ENCODE measurements around the gene CPNE1.
"Not testable (repeated sequence)": the region's sequence is repeated elsewhere in the genome, so short reads cannot be mapped to it uniquely, and the experiment has no call there.

The CPNE1 gene

GRCh38 chr20:35664466-35665206, at the start of gene CPNE1, which contains the start of gene RBM12:
Gene CPNE1, minus strand, starts transcription at chr20:35664900. Its CDS starts 31,977 bp downstream, at chr20:35632923.
Gene RBM12, minus strand, starts transcription at chr20:35664900. Its CDS starts 9,578 bp downstream, at chr20:35655322.
- DNase-seq = peak; percentile 88

- no peak for DNase-seq
Observed at GRCh38 chr20:35714127-35714526, 49.4 kb upstream of the CPNE1 start.

- DNase-seq = peak; percentile 22
Observed at GRCh38 chr20:35713120-35713519, 48.4 kb upstream of the CPNE1 start.

- no peak for DNase-seq
Observed at GRCh38 chr20:35711588-35712209, 47.0 kb upstream of the CPNE1 start.

- DNase-seq = no peak
Observed at GRCh38 chr20:35710884-35711587, 46.3 kb upstream of the CPNE1 start.

- no peak for DNase-seq
Observed at GRCh38 chr20:35710039-35710438, 45.3 kb upstream of the CPNE1 start.

GRCh38 chr20:35709259-35709658, 44.6 kb upstream of the CPNE1 start:
- no peak for DNase-seq

- no peak for DNase-seq
Observed at GRCh38 chr20:35708502-35708901, 43.8 kb upstream of the CPNE1 start.

- not testable (repeated sequence) for DNase-seq
Observed at GRCh38 chr20:35706591-35707529, 42.2 kb upstream of the CPNE1 start.

GRCh38 chr20:35705894-35706293, 41.2 kb upstream of the CPNE1 start:
- DNase-seq = not testable (repeated sequence)

- no peak for DNase-seq
Observed at GRCh38 chr20:35704514-35705261, 40.0 kb upstream of the CPNE1 start.

GRCh38 chr20:35702824-35703695, 38.4 kb upstream of the CPNE1 start:
- DNase-seq = no peak

GRCh38 chr20:35702051-35702823, 37.5 kb upstream of the CPNE1 start:
- DNase-seq = peak; percentile 20

GRCh38 chr20:35700625-35701148, 36.0 kb upstream of the CPNE1 start:
- DNase-seq = no peak

- no peak for DNase-seq
Observed at GRCh38 chr20:35699957-35700624, 35.4 kb upstream of the CPNE1 start.

- DNase-seq = peak; percentile 68
Observed at GRCh38 chr20:35699127-35699956, 34.6 kb upstream of the CPNE1 start, which contains the start of the genes NFS1 and ROMO1. Gene NFS1, minus strand, starts transcription at chr20:35699352. Its CDS starts 64 bp downstream, at chr20:35699288. Gene ROMO1, plus strand, starts transcription at chr20:35699405. Its CDS starts 228 bp downstream, at chr20:35699633.

- no peak for DNase-seq
Observed at GRCh38 chr20:35698298-35699126, 33.8 kb upstream of the CPNE1 start.

Measured in MV-4-11 (cell line).